ENCODE data around the gene SND1.
A peak's percentile ranks its signal among the peaks of the same experiment; 100 is the strongest.

Gene SND1

DNA sequence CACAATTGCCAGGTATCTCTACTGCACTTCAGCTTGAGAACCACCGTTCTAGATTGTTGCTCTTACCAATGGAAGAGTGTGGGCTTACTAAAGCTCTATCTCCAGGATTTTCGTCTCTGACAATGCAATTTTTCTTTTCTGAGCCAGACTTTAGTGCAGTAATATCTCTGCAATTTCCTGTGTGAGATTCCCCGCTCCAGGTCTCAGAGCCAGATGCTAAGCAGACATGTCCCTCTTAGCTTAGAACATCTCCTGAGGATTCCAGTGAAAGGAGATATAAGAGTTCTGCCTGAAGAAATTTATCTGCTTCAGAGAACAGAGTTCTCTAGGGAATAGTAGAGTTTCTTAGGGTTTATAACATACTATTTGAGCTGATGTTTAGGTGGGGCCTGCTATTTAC is 82.0 kb downstream of the SND1 start:
- TF ChIP-seq, protein P1, sequence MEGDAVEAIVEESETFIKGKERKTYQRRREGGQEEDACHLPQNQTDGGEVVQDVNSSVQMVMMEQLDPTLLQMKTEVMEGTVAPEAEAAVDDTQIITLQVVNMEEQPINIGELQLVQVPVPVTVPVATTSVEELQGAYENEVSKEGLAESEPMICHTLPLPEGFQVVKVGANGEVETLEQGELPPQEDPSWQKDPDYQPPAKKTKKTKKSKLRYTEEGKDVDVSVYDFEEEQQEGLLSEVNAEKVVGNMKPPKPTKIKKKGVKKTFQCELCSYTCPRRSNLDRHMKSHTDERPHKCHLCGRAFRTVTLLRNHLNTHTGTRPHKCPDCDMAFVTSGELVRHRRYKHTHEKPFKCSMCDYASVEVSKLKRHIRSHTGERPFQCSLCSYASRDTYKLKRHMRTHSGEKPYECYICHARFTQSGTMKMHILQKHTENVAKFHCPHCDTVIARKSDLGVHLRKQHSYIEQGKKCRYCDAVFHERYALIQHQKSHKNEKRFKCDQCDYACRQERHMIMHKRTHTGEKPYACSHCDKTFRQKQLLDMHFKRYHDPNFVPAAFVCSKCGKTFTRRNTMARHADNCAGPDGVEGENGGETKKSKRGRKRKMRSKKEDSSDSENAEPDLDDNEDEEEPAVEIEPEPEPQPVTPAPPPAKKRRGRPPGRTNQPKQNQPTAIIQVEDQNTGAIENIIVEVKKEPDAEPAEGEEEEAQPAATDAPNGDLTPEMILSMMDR (IDR thresholded peaks at IDR 0.05; ENCODE audit: low read length, missing control alignments) = no peak
- H3K4me3 ChIP-seq (replicated peaks; ENCODE audit: low read depth, low read length) = no peak overlapping the region
- DNase-seq (ENCODE audit: low read depth) = peak; percentile 60

DNA sequence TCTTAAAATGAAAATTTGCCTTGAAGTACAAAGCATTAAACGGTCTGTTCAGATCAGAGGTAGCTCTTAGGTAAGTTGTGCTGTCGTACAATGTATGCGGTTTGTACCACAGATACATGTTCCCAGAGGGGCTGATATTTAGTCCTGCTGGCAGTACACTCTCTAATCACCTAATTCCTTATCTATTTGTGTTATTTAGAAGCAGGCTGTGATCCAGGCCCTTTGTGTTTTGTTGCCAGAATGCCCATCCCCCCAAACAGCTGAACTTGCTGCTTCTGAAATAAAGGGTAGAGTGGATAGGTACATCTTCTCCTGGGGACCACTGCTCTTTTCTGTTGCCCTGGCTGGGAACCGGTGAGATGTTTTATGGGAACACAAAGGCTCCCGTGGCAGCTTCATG is 84.5 kb downstream of the SND1 start:
- DNase-seq (ENCODE audit: low read depth) = no peak
- H3K4me3 ChIP-seq (replicated peaks; ENCODE audit: low read depth, low read length) = no peak overlapping the region
- TF ChIP-seq, protein P1 (IDR thresholded peaks at IDR 0.05; ENCODE audit: low read length, missing control alignments) = no peak

DNA sequence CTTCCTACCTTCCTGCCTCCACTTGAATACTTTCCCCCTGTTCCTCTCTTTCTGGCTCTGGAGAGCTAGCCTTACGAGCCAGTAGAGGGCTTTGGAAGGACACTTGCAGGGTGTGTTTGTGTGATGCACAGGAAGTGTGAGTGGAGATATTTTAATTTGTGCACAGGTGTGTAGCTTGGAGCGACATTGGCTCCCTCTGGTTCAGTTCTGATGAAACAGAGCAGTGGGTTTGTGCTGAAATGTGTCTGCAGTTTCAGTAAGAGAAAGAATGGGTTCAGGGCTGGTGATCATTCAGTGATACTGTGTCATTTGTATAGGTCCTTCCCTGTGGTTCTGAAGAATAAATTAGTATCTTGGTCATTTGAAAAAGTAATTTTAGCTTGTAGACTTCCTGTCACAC is 86.9 kb downstream of the SND1 start:
- DNase-seq (ENCODE audit: low read depth) = no peak
- no peak overlapping the region for H3K4me3 ChIP-seq (replicated peaks; ENCODE audit: low read depth, low read length)
- TF ChIP-seq, protein P1 (IDR thresholded peaks at IDR 0.05; ENCODE audit: low read length, missing control alignments) = no peak

GRCh38 chr7:127741764-127742375 is 89.9 kb downstream of the SND1 start:
- TF ChIP-seq, protein P1 (IDR thresholded peaks at IDR 0.05; ENCODE audit: low read length, missing control alignments) = no peak
- no peak overlapping the region for H3K4me3 ChIP-seq (replicated peaks; ENCODE audit: low read depth, low read length)
- DNase-seq (ENCODE audit: low read depth) = peak; percentile 18

GRCh38 chr7:127745445-127745844 is 93.5 kb downstream of the SND1 start:
- no peak for DNase-seq (ENCODE audit: low read depth)
- H3K4me3 ChIP-seq (replicated peaks; ENCODE audit: low read depth, low read length) = no peak overlapping the region
- TF ChIP-seq, protein P1 (IDR thresholded peaks at IDR 0.05; ENCODE audit: low read length, missing control alignments) = no peak

DNA sequence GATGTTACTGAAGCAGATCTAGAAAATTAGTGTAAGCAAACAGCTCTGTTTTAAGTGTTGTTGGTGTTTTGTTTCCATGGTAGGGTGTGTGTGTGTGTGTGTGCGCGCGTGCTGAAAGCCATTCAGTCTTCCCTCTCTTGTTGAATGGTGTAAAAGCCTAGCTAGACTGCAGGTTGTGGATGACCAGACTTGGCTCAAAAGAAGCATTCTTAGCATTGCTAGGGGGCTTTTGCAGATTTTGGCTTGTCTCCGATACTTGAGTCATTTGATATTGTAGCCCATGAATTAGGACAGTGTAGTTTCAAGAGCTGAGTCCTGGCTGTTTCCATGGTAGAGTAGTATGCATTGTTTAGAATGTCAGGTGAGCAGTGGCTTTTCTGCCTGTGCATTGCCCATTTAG is 99.1 kb downstream of the SND1 start:
- no peak overlapping the region for H3K4me3 ChIP-seq (replicated peaks; ENCODE audit: low read depth, low read length)
- TF ChIP-seq, protein P1 (IDR thresholded peaks at IDR 0.05; ENCODE audit: low read length, missing control alignments) = no peak
- DNase-seq (ENCODE audit: low read depth) = peak; percentile 76
